Measurements from ENCODE around the gene ZNF91. TPM values are rescaled to one million over a fixed set of nuclear protein-coding genes. Genes with fewer than 3 reads are reported as not detected.

The ZNF91 gene
- total and polyA plus RNA-seq, 2 of the 4 experiments (the other 2 are of a cell fraction), result 7.9 to 17.0 TPM

- H3K36me3 ChIP-seq (ENCODE audit: control insufficient read depth, insufficient read depth, low read length), result peaks cover 39% of the 10 kb centered on the region
- H3K9ac ChIP-seq (ENCODE audit: low read depth, low read length), result no peak overlapping the region
- 84% methylated on average over 7 of the region's 7 CpGs; no CpG with 5 or more reads in 1 of the 2 experiments for WGBS, 2 experiments (ENCODE audit: extremely low coverage in 2 of 2, insufficient read length in 1 of 2)
- ATAC-seq (ENCODE audit: low read depth) (no peak), DNase-seq (no peak)
- H2AK5ac ChIP-seq (ENCODE audit: low read depth, low read length), result no peak overlapping the region
- no peaks in the 10 kb centered on the region for H4K20me1 ChIP-seq (ENCODE audit: insufficient read depth, low read length)
- no peaks in the 10 kb centered on the region for H3K27me3 ChIP-seq (ENCODE audit: control insufficient read depth, insufficient read depth, low read length)
- no peak overlapping the region for H3K23ac ChIP-seq (ENCODE audit: low read depth, low read length)
- peaks cover 78% of the 10 kb centered on the region for H3K9me3 ChIP-seq (ENCODE audit: control insufficient read depth, insufficient read depth, low read length)
- H3K79me1 ChIP-seq (ENCODE audit: low read depth in 1 of 2, low read length in 2 of 2), result peaks cover 0 to 26% of the 10 kb centered on the region in 2 experiments; a peak in 3 of 4 replicates
- no peak overlapping the region for H3K18ac ChIP-seq (ENCODE audit: low read depth, low read length)
- CTCF ChIA-PET, result no interaction called here
- H3K9me1 ChIP-seq (ENCODE audit: insufficient read depth, low read length), result no peaks in the 10 kb centered on the region
- H3K4me1 ChIP-seq (ENCODE audit: control insufficient read depth, insufficient read depth, low read length), result no peaks in the 10 kb centered on the region
- no peak overlapping the region for H2BK20ac ChIP-seq (ENCODE audit: low read depth, low read length)
- intact Hi-C loops (cut with micrococcal nuclease) (no loop called here), in situ Hi-C loops (cut with MboI; ENCODE audit: low sequenced_read_pairs) (no loop called here), dilution Hi-C loops (cut with HindIII; ENCODE audit: low sequenced_read_pairs, unreplicated experiment) (no loop called here)
- H2BK15ac ChIP-seq (ENCODE audit: low read depth, low read length), result no peak overlapping the region
- no peak overlapping the region for H3K27ac ChIP-seq (ENCODE audit: insufficient read depth, low read length)
- H4K8ac ChIP-seq (ENCODE audit: low read depth in 2 of 2, low read length in 2 of 2), result no peak overlapping the region
- no peak overlapping the region for H3K56ac ChIP-seq (ENCODE audit: extremely low read depth, insufficient read depth, low read length)
- H2BK120ac ChIP-seq (ENCODE audit: low read depth, low read length), result no peak overlapping the region
- POLR2A ChIA-PET (ENCODE audit: unreplicated experiment), result no interaction called here
- TF ChIP-seq MAZ (IDR thresholded peaks at IDR 0.05; ENCODE audit: borderline replicate concordance, low read depth, low read length) (no peak), RFX5 (IDR thresholded peaks at IDR 0.05; ENCODE audit: low read depth, low read length) (no peak), RCOR1 (IDR thresholded peaks at IDR 0.05; ENCODE audit: insufficient replicate concordance, low read length) (no peak), FOS (IDR thresholded peaks at IDR 0.05; ENCODE audit: low read depth, low read length) (no peak), POLR2A (IDR thresholded peaks at IDR 0.05; ENCODE audit: low read depth, low read length) (no peak), SMC3 (IDR thresholded peaks at IDR 0.05; ENCODE audit: low read depth, low read length) (no peak), MAFK (IDR thresholded peaks at IDR 0.05; ENCODE audit: low read depth, low read length) (no peak), MXI1 (IDR thresholded peaks at IDR 0.05; ENCODE audit: borderline replicate concordance, low read depth, low read length) (no peak), BHLHE40 (IDR thresholded peaks at IDR 0.05; ENCODE audit: low read depth, low read length) (no peak), RAD21 (IDR thresholded peaks at IDR 0.05; ENCODE audit: low read length) (no peak), CHD1 (IDR thresholded peaks at IDR 0.05; ENCODE audit: low read depth, low read length) (no peak)
- H3K14ac ChIP-seq (replicated peaks; ENCODE audit: low read depth, low read length), result no peak overlapping the region
- no peak overlapping the region for H2BK5ac ChIP-seq (ENCODE audit: low read depth, low read length, poor library complexity, severe bottlenecking)
- H2AK9ac ChIP-seq (replicated peaks; ENCODE audit: low read depth, low read length, poor library complexity), result no peak overlapping the region
- H4K5ac ChIP-seq (ENCODE audit: low read depth, low read length), result no peak overlapping the region
- H4K91ac ChIP-seq (ENCODE audit: insufficient read depth, low read depth, low read length), result no peak overlapping the region
- BruUV-seq (replicated peaks), result no TSS peak
- no peak overlapping the region for H3K4me2 ChIP-seq (ENCODE audit: low read depth, low read length)
- no peak overlapping the region for H2AFZ ChIP-seq (replicated peaks; ENCODE audit: low read length, poor library complexity)
- no peak overlapping the region for H3K4ac ChIP-seq (ENCODE audit: low read depth, low read length)
- no peak overlapping the region for H3K4me3 ChIP-seq (ENCODE audit: insufficient read depth, low read depth, low read length)
Measured at GRCh38 chr19:23346696-23347095, 48.6 kb downstream of the ZNF91 start.
